ACC112 (cell line): Measurements from ENCODE around the gene MRPL32.

Experiments
- H2AFZ ChIP-seq: fragments of 200-600 bp; sonication (generic); one replicate; pipeline ENCODE4 v1.6.0; 2017; ENCODE audit warnings: antibody characterized with exemption, low read length; ENCODE audit not compliant: unreplicated experiment
- H3K27ac ChIP-seq: fragments of 200-600 bp; sonication (generic); 2 replicates; pipeline ENCODE4 v1.5.1; 2014; ENCODE audit warnings: low read depth, mild to moderate bottlenecking, antibody characterized with exemption, low read length, moderate library complexity
- H3K27me3 ChIP-seq: fragments of 200-600 bp; sonication (generic); 2 replicates; pipeline ENCODE4 v1.6.1; 2014; ENCODE audit warnings: mild to moderate bottlenecking, antibody characterized with exemption, low read length, moderate library complexity, mixed read lengths; ENCODE audit not compliant: insufficient read depth
- H3K36me3 ChIP-seq: fragments of 200-600 bp; sonication (generic); 2 replicates; pipeline ENCODE4 v1.6.1; 2016; ENCODE audit warnings: mild to moderate bottlenecking, antibody characterized with exemption, low read length, moderate library complexity, mixed read lengths; ENCODE audit not compliant: insufficient read depth
- H3K4me1 ChIP-seq: fragments of 200-600 bp; sonication (generic); one replicate; pipeline ENCODE4 v1.6.1; 2016; ENCODE audit warnings: low read length, mixed read lengths; ENCODE audit not compliant: insufficient read depth, unreplicated experiment, control insufficient read depth
- H3K4me3 ChIP-seq: fragments of 200-600 bp; sonication (generic); 2 replicates; pipeline ENCODE4 v1.5.1; 2014; ENCODE audit warnings: mild to moderate bottlenecking, low read depth, low read length
- H3K79me2 ChIP-seq: fragments of 200-600 bp; sonication (generic); one replicate; pipeline ENCODE4 v1.6.0; 2016; ENCODE audit warnings: low read length; ENCODE audit not compliant: control insufficient read depth, unreplicated experiment, insufficient read depth

MRPL32 gene

DNA sequence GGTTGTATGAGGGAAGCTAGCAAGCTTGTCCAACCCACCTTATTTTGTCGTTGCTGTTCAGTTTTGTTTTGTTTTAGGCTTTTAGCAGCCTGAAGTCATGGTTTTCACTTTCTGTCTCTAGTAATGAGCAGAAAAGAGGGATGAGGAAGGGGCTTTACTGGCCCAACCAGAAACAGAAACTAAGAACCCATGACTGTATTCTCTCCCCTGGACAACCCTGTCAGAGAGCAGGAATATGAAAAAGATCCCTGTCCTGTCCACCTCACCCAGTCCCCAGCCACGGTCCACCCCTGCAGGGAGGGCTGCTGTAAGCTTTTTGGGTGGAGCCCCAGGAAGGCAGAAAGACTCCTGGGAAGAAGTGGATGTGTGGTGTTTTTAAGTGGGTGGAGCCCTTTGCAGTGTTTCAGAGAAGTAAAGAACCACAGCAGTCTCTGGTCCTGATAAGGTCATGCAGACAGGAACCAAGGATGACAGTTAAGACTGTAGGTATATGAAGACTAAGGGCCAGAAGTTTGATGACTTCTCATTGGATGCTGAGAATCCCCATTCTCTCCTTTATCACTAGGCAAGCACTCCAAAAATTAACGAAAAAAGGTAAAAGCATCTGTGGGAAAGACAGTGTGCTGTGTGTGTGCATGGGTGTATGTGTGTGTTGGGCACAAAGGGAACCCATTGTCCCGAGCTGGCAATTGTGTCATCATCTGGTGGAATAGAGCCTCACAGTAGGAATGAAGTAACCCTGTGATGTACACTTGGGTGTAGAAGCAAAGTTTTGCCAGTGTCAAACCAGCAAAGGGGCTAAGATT is 13.8 kb downstream of the MRPL32 start:
- Histone ChIP-seq H3K4me3 (peak overlapping the region; percentile 64), H3K36me3 (no peaks in the 10 kb centered on the region), H3K27ac (no peak overlapping the region), H3K79me2 (no peaks in the 10 kb centered on the region), H2AFZ (no peak overlapping the region), H3K27me3 (no peaks in the 10 kb centered on the region), H3K4me1 (peaks cover 10% of the 10 kb centered on the region)

DNA sequence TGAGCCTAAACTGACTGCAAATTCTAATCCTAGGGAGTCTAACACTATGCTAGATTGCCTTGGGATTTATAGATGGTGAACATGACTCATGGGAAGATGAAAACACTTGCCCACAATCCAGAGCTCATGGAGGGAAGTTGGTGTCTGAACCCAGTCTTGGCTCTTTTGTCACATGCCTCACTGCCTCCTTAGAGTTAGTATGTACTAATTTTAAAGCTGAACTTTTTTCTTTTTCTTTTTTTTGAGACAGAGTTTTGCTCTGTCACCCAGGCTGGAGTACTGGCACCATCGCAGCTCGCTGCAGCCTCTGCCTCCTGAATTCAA is 14.4 kb downstream of the MRPL32 start:
- Histone ChIP-seq H2AFZ (no peak overlapping the region), H3K27me3 (no peaks in the 10 kb centered on the region), H3K4me3 (no peak overlapping the region)

DNA sequence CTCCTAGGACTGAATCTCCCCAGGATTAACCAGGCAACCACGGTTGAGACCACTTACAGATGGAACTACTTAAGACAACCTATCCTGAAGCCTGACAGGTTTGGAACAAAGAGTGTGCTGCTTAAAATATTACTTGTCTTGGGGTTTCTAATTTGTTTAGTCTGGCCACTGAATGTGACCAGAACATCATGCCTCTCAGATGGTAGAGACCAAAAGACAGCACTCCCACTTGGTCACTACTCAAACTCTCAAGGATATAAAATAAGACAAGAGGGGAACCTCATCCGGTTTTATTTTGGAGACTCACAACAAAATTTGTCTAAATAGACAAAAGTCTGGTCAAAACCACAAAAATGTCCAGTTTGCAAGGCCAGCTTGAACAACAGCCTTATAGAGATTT is 15.3 kb downstream of the MRPL32 start:
- Histone ChIP-seq H3K79me2 (no peaks in the 10 kb centered on the region), H3K4me1 (peaks cover 10% of the 10 kb centered on the region), H2AFZ (no peak overlapping the region), H3K36me3 (no peaks in the 10 kb centered on the region), H3K4me3 (no peak overlapping the region), H3K27me3 (no peaks in the 10 kb centered on the region), H3K27ac (no peak overlapping the region)

More for the DNA sequence above, 14.4 kb downstream of the MRPL32 start:
- Histone ChIP-seq H3K79me2 (no peaks in the 10 kb centered on the region), H3K4me1 (peaks cover 10% of the 10 kb centered on the region), H3K36me3 (no peaks in the 10 kb centered on the region), H3K27ac (no peak overlapping the region)

DNA sequence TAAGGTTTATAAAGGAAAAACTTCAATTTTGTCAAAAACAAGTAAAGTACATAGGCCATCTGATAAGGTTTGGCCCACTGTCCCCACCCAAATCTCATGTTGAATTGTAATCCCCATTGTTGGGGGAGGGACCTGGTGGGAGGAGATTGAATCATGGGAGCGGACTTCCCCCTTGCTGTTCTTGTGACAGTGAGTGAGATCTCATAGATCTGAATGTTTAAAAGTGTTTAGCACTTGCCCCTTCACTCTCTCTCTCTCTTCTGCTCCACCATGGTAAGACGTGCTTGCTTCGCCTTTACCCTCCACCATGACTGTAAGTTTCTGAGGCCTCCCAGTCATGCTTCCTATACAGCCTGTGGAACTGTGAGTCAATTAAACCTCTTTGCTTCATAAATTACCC is 18.2 kb downstream of the MRPL32 start:
- Histone ChIP-seq H3K79me2 (no peaks in the 10 kb centered on the region), H3K27me3 (no peaks in the 10 kb centered on the region), H2AFZ (no peak overlapping the region), H3K4me3 (no peak overlapping the region), H3K27ac (no peak overlapping the region), H3K4me1 (peaks cover 10% of the 10 kb centered on the region), H3K36me3 (no peaks in the 10 kb centered on the region)

DNA sequence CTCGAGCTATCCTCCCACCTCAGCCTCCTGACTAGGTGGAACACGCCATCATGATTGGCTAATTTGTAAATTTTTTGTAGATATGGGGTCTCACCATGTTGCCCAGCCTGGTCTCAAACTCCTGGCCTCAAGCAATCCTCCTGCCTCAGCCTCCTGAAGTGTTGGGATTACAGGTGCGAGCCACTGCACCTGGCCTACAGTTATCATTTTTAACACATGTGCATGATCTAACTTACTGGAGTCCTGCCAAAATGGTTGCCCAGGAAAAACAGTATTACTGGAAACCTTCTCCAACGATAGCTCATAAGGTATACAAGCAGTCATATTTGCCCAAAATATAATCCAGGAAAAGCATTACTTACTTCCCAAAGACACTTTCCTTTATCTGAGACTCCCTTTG is 20.2 kb downstream of the MRPL32 start:
- Histone ChIP-seq H3K4me1 (no peaks in the 10 kb centered on the region), H2AFZ (no peak overlapping the region), H3K36me3 (no peaks in the 10 kb centered on the region), H3K79me2 (no peaks in the 10 kb centered on the region), H3K27me3 (no peaks in the 10 kb centered on the region), H3K27ac (no peak overlapping the region), H3K4me3 (no peak overlapping the region)

DNA sequence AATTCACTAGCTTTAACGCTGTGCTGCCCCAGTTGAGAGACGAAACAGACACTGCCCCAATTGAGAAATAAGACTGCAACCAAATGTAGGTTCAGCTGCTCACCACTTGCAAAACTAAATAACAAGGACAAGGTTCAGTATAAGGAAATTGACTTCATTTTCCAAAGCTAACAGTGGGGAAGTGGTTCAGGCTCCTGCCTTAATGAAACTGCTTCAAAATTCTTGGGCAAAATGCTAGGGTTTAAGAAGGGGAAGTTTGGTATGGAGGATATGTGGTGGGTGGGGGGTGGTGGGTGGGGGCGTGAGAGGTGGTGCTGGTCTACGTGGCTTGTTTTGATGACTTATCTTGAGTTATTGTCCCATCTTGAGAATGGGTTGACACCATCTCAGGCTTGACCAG is 21.8 kb downstream of the MRPL32 start:
- H3K27ac ChIP-seq = no peak overlapping the region
- H3K27me3 ChIP-seq = no peaks in the 10 kb centered on the region
- H3K4me1 ChIP-seq = no peaks in the 10 kb centered on the region
- H2AFZ ChIP-seq = no peak overlapping the region
- H3K79me2 ChIP-seq = no peaks in the 10 kb centered on the region
- no peaks in the 10 kb centered on the region for H3K36me3 ChIP-seq
- H3K4me3 ChIP-seq = no peak overlapping the region

DNA sequence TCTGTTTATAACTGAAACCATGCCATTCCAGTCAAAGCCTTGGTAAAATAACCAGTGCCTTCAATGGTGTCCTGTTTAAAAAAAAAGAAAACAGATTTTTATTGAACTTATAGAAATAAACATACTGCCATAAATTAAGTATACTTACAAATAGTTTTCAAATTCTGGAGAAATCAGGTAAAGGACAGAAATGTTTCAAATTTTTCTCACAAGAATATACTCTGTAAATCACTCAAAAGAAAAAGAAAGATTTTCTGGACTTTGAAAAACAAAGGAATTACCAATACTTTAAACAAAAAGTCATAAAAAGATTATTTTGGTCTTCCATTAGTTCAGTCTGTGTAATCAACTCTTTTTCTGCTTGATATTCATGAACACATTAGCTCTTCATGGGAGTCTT is 23.9 kb downstream of the MRPL32 start:
- no peaks in the 10 kb centered on the region for H3K79me2 ChIP-seq
- no peak overlapping the region for H2AFZ ChIP-seq
- no peak overlapping the region for H3K27ac ChIP-seq
- H3K4me1 ChIP-seq = no peaks in the 10 kb centered on the region
- no peaks in the 10 kb centered on the region for H3K36me3 ChIP-seq
- H3K4me3 ChIP-seq = no peak overlapping the region
- H3K27me3 ChIP-seq = no peaks in the 10 kb centered on the region

DNA sequence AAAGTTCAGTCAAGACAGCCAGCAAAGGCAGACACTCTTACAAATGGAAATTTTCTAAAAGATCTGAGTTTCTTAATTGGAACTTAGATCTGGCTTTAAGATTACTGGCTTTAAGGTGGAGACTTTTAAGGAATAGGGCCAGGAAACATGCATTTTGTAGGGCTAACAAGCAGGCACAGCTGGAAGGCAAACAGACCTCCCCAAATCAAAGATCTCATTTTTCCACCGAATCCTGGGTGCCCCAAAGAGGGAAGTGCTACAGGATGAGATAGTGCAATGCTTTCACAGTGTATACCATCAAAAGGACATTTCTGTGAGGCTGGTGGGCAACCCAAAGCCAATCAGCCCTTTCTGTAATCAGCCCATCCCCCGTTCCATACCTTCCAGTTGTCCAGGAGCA is 27.4 kb downstream of the MRPL32 start:
- Histone ChIP-seq H3K79me2 (no peaks in the 10 kb centered on the region), H3K36me3 (no peaks in the 10 kb centered on the region), H3K27me3 (no peaks in the 10 kb centered on the region), H3K4me1 (peaks cover 7% of the 10 kb centered on the region), H3K4me3 (no peak overlapping the region), H2AFZ (no peak overlapping the region), H3K27ac (no peak overlapping the region)

DNA sequence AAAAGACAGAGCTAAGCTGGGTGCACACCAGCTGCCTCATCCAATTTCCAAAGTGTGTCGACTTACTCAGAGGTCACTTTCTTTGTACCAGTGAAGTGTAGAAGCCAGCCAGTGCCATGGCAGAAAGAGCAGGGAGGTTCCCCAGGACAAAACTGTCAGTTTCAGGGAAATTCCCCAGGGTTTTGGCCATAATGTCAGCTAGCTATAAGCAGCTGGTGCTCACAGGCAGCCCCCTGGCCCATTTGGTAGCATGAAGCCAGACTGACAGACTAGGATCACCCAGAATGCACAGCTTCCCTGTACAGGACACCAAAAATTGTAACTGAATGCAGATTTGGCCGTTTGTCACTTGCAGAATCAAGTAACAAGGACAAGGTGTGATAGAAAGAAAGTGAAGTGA is 28.6 kb downstream of the MRPL32 start:
- Histone ChIP-seq H3K27me3 (no peaks in the 10 kb centered on the region), H3K36me3 (no peaks in the 10 kb centered on the region), H3K27ac (no peak overlapping the region), H3K79me2 (no peaks in the 10 kb centered on the region), H3K4me3 (no peak overlapping the region), H3K4me1 (peaks cover 19% of the 10 kb centered on the region), H2AFZ (no peak overlapping the region)

DNA sequence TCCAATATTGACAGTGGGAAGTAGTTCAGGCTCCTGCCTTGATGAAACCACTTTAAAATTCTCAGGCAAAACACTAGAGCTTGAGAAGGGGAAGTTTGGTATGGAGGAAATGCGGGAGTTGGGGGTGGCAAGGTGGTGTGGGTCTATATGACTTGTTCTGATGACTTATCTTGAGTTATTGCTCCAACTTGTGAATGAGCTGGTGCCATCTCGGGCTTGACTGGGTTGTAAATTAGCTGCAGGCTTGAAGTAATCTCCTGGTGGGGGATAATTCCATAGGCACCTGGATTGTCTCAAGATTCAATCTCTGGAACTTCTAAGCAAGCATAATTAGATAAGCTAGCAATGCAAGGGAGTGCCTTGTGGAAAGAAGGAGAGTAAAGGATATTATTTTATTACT is 29.0 kb downstream of the MRPL32 start:
- H3K36me3 ChIP-seq = no peaks in the 10 kb centered on the region
- H3K4me3 ChIP-seq = no peak overlapping the region
- H3K4me1 ChIP-seq = peaks cover 19% of the 10 kb centered on the region
- no peak overlapping the region for H3K27ac ChIP-seq
- H2AFZ ChIP-seq = no peak overlapping the region
- H3K27me3 ChIP-seq = no peaks in the 10 kb centered on the region
- H3K79me2 ChIP-seq = no peaks in the 10 kb centered on the region

DNA sequence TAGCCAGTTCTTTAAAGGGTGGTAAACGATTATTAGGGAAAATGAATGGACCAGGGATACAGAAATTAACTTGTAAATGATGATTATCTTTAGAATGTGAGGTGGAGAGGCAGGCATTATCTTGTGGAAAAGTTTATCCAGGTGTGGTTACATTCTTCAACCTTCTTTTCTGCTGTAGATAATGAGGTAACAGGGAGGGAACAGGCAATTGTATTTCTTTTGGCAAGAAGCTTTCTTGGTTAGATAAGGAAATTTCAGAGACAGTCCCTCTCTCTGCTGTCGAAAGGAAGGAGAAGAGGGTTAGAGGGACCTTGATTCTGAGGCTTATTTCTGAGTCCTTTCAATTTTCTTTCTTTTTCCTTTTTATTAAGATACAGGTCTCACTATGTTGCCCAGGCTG is 32.1 kb downstream of the MRPL32 start:
- Histone ChIP-seq H2AFZ (no peak overlapping the region), H3K4me3 (no peak overlapping the region), H3K36me3 (no peaks in the 10 kb centered on the region), H3K27me3 (no peaks in the 10 kb centered on the region), H3K27ac (peak overlapping the region; percentile 70), H3K79me2 (no peaks in the 10 kb centered on the region), H3K4me1 (peaks cover 19% of the 10 kb centered on the region)
